HCT116 (cell line): Measurements from ENCODE around the gene CNPY1. TPM values are rescaled to one million over a fixed set of nuclear protein-coding genes. Genes with fewer than 3 reads are reported as not detected.

Experiments
- ATAC-seq: fragments of 200-7000 bp; cut with Tn5 transposase; 2 replicates; pipeline ENCODE4 v1.9.1; 2020; ENCODE audit warnings: mild to moderate bottlenecking, moderate library complexity
- BruUV-seq: library from RNA; stranded (reverse); fragments of 400-500 nt; replicated peaks from 2 replicates; lab custom pipeline; 2021; lab: Mats Ljungman, UMichigan
- CTCF ChIA-PET: fragments of 300-600 bp; sonication (Branson Sonifier 250); formaldehyde crosslinking; loops from one replicate; lab custom pipeline; 2021; ENCODE audit warnings: antibody characterized with exemption; lab: Charles Lee
- POLR2A ChIA-PET: fragments of 300-600, 350-600 bp; sonication (Branson Sonifier 250); formaldehyde crosslinking; loops from one replicate; lab custom pipeline; 2021; ENCODE audit warnings: antibody characterized with exemption; lab: Charles Lee
- RAD21 ChIA-PET, 2 experiments: fragments of 300-600 bp; sonication (Branson Sonifier 250); formaldehyde crosslinking; loops; one replicate each; lab custom pipeline; 2023; ENCODE audit warnings: low total read pairs in 2 of 2; ENCODE audit not compliant: uncharacterized antibody in 2 of 2, unreplicated experiment in 2 of 2, low non-redundant PET in 1 of 2; lab: Charles Lee
- DNase-seq: peaks from one replicate; pipeline ENCODE4 v3.0.0-alpha.2; 2010; ENCODE audit warnings: low read depth, low spot score
- H2AFZ ChIP-seq: fragments of 200-600 bp; shearing (Covaris generic), sonication (generic); 2 replicates; pipeline ENCODE4 v1.6.1; 2017; ENCODE audit warnings: low read depth, mixed run types, mixed read lengths, antibody characterized with exemption, low read length; ENCODE audit not compliant: poor library complexity, severe bottlenecking
- H3K27ac ChIP-seq: 2 replicates; pipeline ENCODE4 v1.5.1; 2012; ENCODE audit warnings: low read depth, low read length
- H3K27me3 ChIP-seq: fragments of 200-600 bp; sonication (generic); 2 replicates; pipeline ENCODE4 v1.6.1; 2016; ENCODE audit warnings: mixed run types, low read length, mixed read lengths; ENCODE audit not compliant: insufficient read depth
- H3K36me3 ChIP-seq, 2 experiments: fragments of 200-500 bp in 1 of 2; fragments of 200-600 bp in 1 of 2; sonication (Bioruptor generic) in 1 of 2; sonication (generic) in 1 of 2; 2 replicates each; pipeline versions ENCODE4 v1.5.1 to v1.6.1; 2014 to 2016; ENCODE audit warnings: low read length in 2 of 2, inconsistent platforms in 1 of 2, mixed read lengths in 1 of 2, mixed run types in 1 of 2; ENCODE audit not compliant: insufficient read depth in 2 of 2, control insufficient read depth in 1 of 2
- H3K4me1 ChIP-seq, 2 experiments: fragments of 200-600 bp in 1 of 2; sonication (generic) in 1 of 2; 2 replicates each; pipeline versions ENCODE4 v1.5.1 to v1.6.1; 2012 to 2017; ENCODE audit warnings: low read length in 2 of 2, inconsistent platforms in 1 of 2, mild to moderate bottlenecking in 1 of 2, mixed read lengths in 1 of 2, mixed run types in 1 of 2, moderate library complexity in 1 of 2; ENCODE audit not compliant: insufficient read depth in 2 of 2, control insufficient read depth in 1 of 2
- H3K4me2 ChIP-seq: fragments of 200-600 bp; sonication (generic); 2 replicates; pipeline ENCODE4 v1.6.1; 2017; ENCODE audit warnings: mixed run types, low read length, mixed read lengths
- H3K4me3 ChIP-seq, 2 experiments: fragments of 200-600 bp in 1 of 2; sonication (generic) in 1 of 2; replicated peaks in 1 of 2; 2 replicates each; pipeline ENCODE4 v1.5.1; 2011 to 2016; ENCODE audit warnings: low read length in 2 of 2, control low read depth in 1 of 2, low read depth in 1 of 2, mild to moderate bottlenecking in 1 of 2, mixed read lengths in 1 of 2, mixed run types in 1 of 2
- H3K79me2 ChIP-seq: fragments of 200-600 bp; sonication (generic); 2 replicates; pipeline ENCODE4 v1.6.1; 2017; ENCODE audit warnings: mild to moderate bottlenecking, mixed run types, low read length, moderate library complexity, mixed read lengths; ENCODE audit not compliant: insufficient read depth
- H3K9ac ChIP-seq: fragments of 200-600 bp; sonication (generic); 2 replicates; pipeline ENCODE4 v1.6.1; 2016; ENCODE audit warnings: low read length, mixed read lengths
- H3K9me2 ChIP-seq: fragments of 200-600 bp; sonication (generic), shearing (Covaris generic); 2 replicates; pipeline ENCODE4 v1.6.1; 2017; ENCODE audit warnings: mixed run types, mild to moderate bottlenecking, moderate library complexity; ENCODE audit not compliant: insufficient read depth
- H3K9me3 ChIP-seq, 2 experiments: fragments of 200-500 bp in 1 of 2; fragments of 200-600 bp in 1 of 2; sonication (Bioruptor generic) in 1 of 2; sonication (generic) in 1 of 2; 2 replicates each; pipeline ENCODE4 v1.6.1; 2014 to 2017; ENCODE audit warnings: low read length in 2 of 2, mixed read lengths in 2 of 2, inconsistent platforms in 1 of 2, low read depth in 1 of 2, mild to moderate bottlenecking in 1 of 2, mixed run types in 1 of 2, moderate library complexity in 1 of 2; ENCODE audit not compliant: control insufficient read depth in 1 of 2, insufficient read depth in 1 of 2
- H4K20me1 ChIP-seq: fragments of 200-600 bp; sonication (generic), shearing (Covaris generic); 2 replicates; pipeline ENCODE4 v1.6.1; 2017; ENCODE audit warnings: mixed run types, mild to moderate bottlenecking, moderate library complexity; ENCODE audit not compliant: insufficient read depth
- EGR1 ChIP-seq: IDR thresholded peaks from 2 replicates; pipeline ENCODE4 v1.6.1; 2012; ENCODE audit warnings: low read depth
- TCF7L2 ChIP-seq: IDR thresholded peaks from 2 replicates; pipeline ENCODE4 v1.7.0; 2011; ENCODE audit warnings: borderline replicate concordance, inconsistent platforms; ENCODE audit not compliant: insufficient read depth, insufficient read length; ENCODE audit errors: extremely low read depth
- ZBTB33 ChIP-seq: IDR thresholded peaks from 2 replicates; pipeline ENCODE4 v1.6.1; 2011; ENCODE audit warnings: mild to moderate bottlenecking, low read length, moderate library complexity; ENCODE audit not compliant: insufficient replicate concordance; ENCODE audit errors: extremely low read depth
- intact Hi-C: fragments of 100-400 bp; cut with micrococcal nuclease; formaldehyde crosslinking; loops from 2 replicates; pipeline ENCODE4 v1.10.0; 2022
- total RNA-seq: library from RNA; stranded (reverse); gene quantifications from one replicate; pipeline ENCODE4 v1.2.1, GENCODE V29; 2021; ENCODE audit not compliant: unreplicated experiment
- TF ChIP-seq, protein P1 (sequence below), 3 experiments: fragments of 200-600 bp in 1 of 3; sonication (generic) in 1 of 3; IDR thresholded peaks in 2 of 3; conservative IDR thresholded peaks in 1 of 3; 2 replicates each; pipeline ENCODE4 v1.5.1; 2012 to 2017; ENCODE audit warnings: low read depth in 2 of 3, low read length in 2 of 3, antibody characterized with exemption in 1 of 3, borderline replicate concordance in 1 of 3, control low read depth in 1 of 3, mild to moderate bottlenecking in 1 of 3, mixed read lengths in 1 of 3, mixed run types in 1 of 3, moderate library complexity in 1 of 3; ENCODE audit not compliant: insufficient read depth in 1 of 3

The CNPY1 gene
- total RNA-seq, 1 experiment from 2014 or later, result not detected

DNA sequence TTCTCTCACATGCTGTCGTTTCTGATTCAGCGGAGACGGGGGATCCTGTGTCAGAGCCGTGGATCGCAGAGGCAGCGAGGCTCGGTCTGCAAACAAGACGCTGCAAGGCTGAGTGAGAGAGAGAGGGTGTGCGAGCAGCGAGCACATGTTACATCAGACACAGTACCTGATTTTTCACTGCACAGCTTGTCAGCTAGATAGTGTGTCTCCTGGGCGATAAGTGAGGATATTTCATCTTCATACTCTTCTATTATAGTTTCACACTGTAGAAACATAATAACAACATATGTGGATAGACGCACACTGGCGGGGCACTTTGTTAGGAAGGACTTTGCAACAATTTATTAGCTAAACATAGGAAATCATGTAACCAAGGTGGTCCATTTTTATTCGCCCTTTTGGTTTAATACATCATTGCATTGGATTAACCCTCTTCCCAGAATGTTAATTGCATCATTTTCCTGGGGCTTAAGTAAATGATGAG lies 39.5 kb downstream of the CNPY1 start:
- no peak overlapping the region for H3K9ac ChIP-seq
- H3K4me1 ChIP-seq, result no peaks in the 10 kb centered on the region
- H3K9me3 ChIP-seq, result no peaks in the 10 kb centered on the region
- CTCF ChIA-PET, result no interaction called here
- H3K79me2 ChIP-seq, result no peaks in the 10 kb centered on the region
- intact Hi-C loops, result no loop called here
- H3K27me3 ChIP-seq, result peaks cover 76% of the 10 kb centered on the region
- H3K4me2 ChIP-seq, result no peak overlapping the region
- no peaks in the 10 kb centered on the region for H3K9me2 ChIP-seq
- H3K36me3 ChIP-seq, result no peaks in the 10 kb centered on the region
- RAD21 ChIA-PET, result no interaction called here
- DNase-seq (no peak), ATAC-seq (no peak)
- no peak overlapping the region for H3K4me3 ChIP-seq
- H3K27ac ChIP-seq, result no peak overlapping the region
- POLR2A ChIA-PET, result no interaction called here
- no TSS peak for BruUV-seq
- H4K20me1 ChIP-seq, result no peaks in the 10 kb centered on the region
- no peak overlapping the region for H2AFZ ChIP-seq
- TF ChIP-seq, protein P1, sequence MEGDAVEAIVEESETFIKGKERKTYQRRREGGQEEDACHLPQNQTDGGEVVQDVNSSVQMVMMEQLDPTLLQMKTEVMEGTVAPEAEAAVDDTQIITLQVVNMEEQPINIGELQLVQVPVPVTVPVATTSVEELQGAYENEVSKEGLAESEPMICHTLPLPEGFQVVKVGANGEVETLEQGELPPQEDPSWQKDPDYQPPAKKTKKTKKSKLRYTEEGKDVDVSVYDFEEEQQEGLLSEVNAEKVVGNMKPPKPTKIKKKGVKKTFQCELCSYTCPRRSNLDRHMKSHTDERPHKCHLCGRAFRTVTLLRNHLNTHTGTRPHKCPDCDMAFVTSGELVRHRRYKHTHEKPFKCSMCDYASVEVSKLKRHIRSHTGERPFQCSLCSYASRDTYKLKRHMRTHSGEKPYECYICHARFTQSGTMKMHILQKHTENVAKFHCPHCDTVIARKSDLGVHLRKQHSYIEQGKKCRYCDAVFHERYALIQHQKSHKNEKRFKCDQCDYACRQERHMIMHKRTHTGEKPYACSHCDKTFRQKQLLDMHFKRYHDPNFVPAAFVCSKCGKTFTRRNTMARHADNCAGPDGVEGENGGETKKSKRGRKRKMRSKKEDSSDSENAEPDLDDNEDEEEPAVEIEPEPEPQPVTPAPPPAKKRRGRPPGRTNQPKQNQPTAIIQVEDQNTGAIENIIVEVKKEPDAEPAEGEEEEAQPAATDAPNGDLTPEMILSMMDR (IDR thresholded peaks at IDR 0.05 in 2 of 3, conservative IDR thresholded peaks at IDR 0.05 in 1 of 3; ENCODE audit: borderline replicate concordance in 1 of 3, insufficient read depth in 1 of 3, low read depth in 2 of 3, low read length in 2 of 3), result no peak
- TF ChIP-seq EGR1 (no peak), TCF7L2 (no peak), ZBTB33 (no peak)
